ENCODE measurements around the gene GNL2.

- TF ChIP-seq EZH2 (IDR thresholded peaks at IDR 0.05; ENCODE audit: insufficient read depth, poor library complexity, severe bottlenecking) (no peak), EZH2phosphoT487 (IDR thresholded peaks at IDR 0.05; ENCODE audit: insufficient read depth, low read depth) (no peak)
Measured at GRCh38 chr1:37614105-37614504, 18.4 kb upstream of the GNL2 start.

Measured in GM23248 (cell line).